HG03066 (cell line): ENCODE data around the gene MPDU1.

Experiments used
- ATAC-seq: cut with Tn5 transposase; IDR thresholded peaks from one replicate; pipeline ENCODE4 v1.9.1; 2021; ENCODE audit warnings: low read depth; ENCODE audit not compliant: unreplicated experiment

MPDU1 gene

DNA sequence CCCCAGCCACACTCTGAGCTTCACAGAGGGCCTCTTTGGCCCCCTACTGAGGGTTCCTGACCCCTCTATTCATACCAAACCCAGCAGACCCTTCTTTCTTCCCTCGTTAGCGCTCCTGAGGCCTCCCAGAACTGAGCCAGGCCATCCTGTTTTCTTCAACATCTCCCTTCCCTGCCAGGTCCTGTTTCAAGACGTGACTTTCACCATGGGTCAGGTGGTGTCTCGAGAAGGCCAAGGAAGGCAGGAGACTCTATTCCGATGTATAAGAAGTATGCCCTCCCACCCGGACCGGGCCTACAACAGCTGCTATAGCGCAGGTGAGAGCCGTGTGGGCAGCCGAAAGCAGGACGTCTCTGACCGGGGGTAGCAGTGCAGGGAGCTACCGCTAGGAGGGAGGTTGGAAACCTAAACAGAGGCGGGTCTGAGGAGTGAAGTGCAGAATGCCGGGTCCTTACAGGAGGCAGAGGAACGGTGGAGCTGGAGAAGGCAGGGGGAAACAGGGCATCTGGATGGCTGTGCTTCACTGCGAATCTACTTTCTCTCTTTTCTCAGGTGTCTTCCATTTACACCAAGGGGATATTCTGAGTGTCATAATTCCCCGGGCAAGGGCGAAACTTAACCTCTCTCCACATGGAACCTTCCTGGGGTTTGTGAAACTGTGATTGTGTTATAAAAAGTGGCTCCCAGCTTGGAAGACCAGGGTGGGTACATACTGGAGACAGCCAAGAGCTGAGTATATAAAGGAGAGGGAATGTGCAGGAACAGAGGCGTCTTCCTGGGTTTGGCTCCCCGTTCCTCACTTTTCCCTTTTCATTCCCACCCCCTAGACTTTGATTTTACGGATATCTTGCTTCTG is 23.3 kb upstream of the MPDU1 start:
- ATAC-seq: no peak

- ATAC-seq: no peak
Observed at GRCh38 chr17:7561028-7561575, 22.6 kb upstream of the MPDU1 start.

- ATAC-seq: peak; percentile 61
Observed at GRCh38 chr17:7561589-7562207, 22.0 kb upstream of the MPDU1 start, which contains the start of gene SENP3. TSS of gene SENP3 (plus strand) at chr17:7561919. CDS start at chr17:7563077, 1,158 bp downstream.

GRCh38 chr17:7562208-7562605 is 21.4 kb upstream of the MPDU1 start:
- no peak for ATAC-seq

DNA sequence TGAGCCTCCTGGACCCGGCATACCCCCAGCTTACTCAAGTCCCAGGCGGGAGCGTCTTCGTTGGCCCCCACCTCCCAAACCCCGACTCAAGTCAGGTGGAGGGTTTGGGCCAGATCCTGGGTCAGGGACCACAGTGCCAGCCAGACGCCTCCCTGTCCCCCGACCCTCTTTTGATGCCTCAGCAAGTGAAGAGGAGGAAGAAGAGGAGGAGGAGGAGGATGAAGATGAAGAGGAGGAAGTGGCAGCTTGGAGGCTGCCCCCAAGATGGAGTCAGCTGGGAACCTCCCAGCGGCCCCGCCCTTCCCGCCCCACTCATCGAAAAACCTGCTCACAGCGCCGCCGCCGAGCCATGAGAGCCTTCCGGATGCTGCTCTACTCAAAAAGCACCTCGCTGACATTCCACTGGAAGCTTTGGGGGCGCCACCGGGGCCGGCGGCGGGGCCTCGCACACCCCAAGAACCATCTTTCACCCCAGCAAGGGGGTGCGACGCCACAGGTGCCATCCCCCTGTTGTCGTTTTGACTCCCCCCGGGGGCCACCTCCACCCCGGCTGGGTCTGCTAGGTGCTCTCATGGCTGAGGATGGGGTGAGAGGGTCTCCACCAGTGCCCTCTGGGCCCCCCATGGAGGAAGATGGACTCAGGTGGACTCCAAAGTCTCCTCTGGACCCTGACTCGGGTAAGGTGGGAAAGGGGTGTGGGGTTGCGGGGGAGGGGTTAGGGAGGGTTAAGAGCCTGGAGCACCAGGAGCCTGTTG is 20.4 kb upstream of the MPDU1 start:
- ATAC-seq: no peak

DNA sequence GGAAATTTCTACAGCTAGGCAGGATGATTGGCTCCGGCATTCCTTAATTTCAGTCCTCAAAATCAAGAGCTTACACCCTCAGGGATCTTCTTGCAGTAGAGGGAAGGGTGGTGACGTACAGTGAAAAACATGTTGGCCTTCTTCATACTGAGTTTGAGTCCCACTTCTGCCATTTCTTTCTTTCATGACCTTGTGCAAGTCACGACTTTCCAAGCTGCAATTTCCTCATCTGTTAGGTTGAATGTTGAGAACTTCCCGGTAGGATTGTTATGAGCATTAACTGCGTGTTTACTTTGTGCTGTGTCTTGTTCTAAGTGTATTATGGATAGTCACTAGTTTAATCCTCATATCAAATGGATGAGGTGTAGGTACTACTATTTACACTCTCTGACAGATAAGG is 14.1 kb upstream of the MPDU1 start:
- no peak for ATAC-seq

DNA sequence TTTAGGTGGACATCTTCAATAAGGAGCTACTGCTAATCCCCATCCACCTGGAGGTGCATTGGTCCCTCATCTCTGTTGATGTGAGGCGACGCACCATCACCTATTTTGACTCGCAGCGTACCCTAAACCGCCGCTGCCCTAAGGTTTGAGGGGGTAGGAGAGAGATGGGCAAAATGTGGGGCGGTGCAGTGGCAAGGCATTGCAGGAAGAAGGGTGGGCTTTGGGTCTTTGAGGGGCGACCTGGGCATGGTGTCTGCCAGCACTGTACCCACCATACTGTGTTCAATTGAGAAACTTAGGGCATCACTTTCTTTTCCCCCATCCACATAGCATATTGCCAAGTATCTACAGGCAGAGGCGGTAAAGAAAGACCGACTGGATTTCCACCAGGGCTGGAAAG is 13.3 kb upstream of the MPDU1 start:
- ATAC-seq: no peak

DNA sequence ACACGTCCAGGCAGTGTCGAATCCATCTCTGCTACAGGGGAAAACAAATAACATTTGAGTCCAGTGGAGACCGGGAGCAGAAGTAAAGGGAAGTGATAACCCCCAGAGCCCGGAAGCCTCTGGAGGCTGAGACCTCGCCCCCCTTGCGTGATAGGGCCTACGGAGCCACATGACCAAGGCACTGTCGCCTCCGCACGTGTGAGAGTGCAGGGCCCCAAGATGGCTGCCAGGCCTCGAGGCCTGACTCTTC is 11.4 kb upstream of the MPDU1 start:
- no peak for ATAC-seq

DNA sequence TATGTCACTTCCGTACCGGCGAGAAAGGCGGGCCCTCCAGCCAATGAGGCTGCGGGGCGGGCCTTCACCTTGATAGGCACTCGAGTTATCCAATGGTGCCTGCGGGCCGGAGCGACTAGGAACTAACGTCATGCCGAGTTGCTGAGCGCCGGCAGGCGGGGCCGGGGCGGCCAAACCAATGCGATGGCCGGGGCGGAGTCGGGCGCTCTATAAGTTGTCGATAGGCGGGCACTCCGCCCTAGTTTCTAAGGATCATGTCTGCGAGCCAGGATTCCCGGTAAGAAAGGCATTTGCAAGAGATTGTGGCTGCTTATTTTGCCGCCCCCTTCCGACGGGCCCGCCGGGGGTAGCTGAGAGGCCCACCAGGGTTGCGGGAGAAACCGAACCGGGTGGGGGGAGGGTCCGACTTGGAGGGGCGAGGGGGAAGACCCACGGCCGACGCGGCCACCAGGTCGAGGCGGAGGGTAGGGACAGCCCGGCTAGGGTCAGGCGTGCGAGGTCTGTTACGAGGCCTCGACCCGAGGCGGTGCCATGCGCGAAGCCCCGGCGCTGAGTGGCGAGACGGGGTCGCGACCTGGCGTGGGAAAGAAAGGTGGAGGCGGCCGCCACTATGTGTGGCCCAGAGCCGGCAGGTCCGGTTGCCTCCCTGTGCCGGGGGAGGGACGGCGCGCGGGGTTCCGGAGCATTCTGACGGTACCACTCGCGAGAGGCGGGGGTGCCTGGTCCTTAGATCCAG is 10.9 kb upstream of the MPDU1 start:
- ATAC-seq: peak; percentile 88

DNA sequence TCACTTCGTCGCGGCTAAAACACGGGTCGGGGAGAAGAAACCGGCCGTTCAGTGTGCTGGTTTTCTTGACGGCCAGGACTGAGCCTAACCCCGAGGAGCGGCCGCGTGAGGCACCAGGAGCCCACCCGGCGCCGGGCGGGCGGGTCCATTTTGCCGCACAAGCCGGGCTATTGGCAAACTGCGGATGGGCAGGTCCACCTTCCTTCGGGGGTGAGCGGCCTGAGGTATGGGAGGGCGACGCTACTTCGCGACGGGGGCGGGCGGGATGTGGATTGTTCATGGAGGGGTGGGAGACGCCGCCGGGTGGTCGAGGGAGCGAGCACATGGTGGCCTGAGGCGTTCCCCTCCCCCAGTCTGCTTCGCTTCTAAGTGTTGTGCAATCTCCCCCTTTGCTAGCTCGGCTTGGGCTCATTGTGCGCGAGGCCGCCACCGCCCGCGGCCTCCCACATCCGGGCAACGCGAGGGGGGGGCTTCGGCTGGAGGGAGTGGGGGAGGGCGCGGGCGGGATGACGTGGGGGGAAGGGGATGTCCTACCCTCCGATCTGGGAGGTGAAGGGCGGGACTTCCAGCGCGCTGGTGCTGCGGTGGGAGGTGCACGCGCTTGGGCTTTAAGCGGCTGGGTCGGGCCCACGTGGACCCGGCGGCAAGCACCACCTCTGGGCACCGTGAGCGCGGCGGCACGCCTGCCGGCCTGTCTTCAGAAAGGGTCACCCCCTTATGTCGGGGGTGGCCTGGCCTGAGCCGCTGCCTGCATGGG is 10.2 kb upstream of the MPDU1 start:
- ATAC-seq: no peak

DNA sequence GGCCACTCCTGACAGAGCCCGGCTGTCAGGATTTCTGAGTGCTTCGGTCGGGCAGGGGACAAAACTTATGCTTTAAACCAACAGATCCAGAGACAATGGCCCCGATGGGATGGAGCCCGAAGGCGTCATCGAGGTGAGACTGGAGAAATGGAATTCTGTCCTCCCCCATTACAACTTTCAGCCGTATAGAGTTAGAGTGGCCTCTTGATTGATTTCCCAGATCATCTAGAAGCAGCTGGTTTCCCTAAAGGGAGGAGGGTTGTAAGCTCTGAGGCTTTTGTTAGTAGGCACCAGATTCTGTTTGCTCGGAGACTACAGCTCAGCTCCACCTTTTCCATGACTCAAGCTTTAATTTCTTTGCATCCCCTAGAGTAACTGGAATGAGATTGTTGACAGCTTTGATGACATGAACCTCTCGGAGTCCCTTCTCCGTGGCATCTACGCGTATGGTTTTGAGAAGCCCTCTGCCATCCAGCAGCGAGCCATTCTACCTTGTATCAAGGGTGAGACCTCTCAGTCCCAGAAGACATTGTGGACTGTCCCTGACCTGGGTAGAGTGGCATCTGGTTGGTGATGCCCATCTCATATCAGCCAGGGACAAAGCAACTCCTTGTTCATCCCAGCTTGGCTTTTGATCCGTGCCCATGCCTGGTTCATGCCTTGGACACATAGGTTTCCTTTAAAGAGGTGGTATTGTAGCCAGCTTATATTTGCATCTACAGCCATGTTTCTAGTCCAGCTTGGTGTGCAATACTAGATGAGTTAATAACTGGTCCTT is 9.3 kb upstream of the MPDU1 start:
- ATAC-seq: no peak

DNA sequence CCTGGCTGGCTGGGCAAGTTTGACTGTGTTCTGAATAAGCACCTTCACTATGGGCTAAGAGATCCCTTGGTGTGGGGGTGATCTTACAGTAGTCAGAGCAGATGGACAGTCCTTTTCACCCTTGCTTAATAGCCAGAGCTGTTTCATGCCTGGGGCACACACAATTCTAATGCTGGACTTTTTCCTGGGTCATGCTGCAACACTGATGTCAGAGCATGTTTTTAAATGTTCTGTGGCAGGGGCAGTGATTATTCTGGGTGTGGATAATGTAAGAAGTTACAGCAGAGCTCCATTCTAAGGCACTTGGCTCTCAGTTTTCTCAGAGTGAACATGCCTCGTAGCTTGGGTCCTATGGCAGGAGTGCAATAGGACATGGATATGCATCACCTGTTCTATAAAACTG is 8.2 kb upstream of the MPDU1 start:
- no peak for ATAC-seq

- ATAC-seq: no peak
Observed at GRCh38 chr17:7575959-7576358, 7.7 kb upstream of the MPDU1 start.

- ATAC-seq: no peak
Observed at GRCh38 chr17:7576432-7576937, 7.2 kb upstream of the MPDU1 start.

GRCh38 chr17:7577327-7578199 is 6.1 kb upstream of the MPDU1 start:
- no peak for ATAC-seq

DNA sequence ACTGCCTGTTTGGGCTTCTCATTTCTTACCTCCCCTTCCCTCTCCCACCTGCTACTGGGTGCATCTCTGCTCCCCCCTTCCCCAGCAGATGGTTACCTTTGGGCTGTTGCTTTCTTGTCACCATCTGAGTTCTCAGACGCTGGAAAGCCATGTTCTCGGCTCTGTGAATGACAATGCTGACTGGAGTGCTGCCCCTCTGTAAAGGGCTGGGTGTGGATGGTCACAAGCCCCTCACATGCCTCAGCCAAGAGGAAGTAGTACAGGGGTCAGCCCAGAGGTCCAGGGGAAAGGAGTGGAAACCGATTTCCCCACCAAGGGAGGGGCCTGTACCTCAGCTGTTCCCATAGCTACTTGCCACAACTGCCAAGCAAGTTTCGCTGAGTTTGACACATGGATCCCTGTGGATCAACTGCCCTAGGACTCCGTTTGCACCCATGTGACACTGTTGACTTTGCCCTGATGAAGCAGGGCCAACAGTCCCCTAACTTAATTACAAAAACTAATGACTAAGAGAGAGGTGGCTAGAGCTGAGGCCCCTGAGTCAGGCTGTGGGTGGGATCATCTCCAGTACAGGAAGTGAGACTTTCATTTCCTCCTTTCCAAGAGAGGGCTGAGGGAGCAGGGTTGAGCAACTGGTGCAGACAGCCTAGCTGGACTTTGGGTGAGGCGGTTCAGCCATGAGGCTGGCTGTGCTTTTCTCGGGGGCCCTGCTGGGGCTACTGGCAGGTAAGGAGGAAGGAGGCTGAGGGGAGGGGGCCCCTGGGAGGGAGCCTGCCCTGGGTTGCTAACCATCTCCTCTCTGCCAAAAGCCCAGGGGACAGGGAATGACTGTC is 4.4 kb upstream of the MPDU1 start, which contains the start of gene CD68:
Gene CD68, plus strand, starts transcription at position 638 of the 833 bp plus-strand sequence. Its CDS starts 40 bp downstream, at position 678.
- ATAC-seq: peak; percentile 51
